ENCODE data around the gene BUB3.
"Not testable (repeated sequence)": the region's sequence is repeated elsewhere in the genome, so short reads cannot be mapped to it uniquely, and the experiment has no call there.

BUB3 gene

GRCh38 chr10:123153486-123154091 is 613 bp upstream of the BUB3 start:
- DNase-seq (ENCODE audit: low read depth in 2 of 3, low spot score in 1 of 3) = no peak

- no peak for DNase-seq (ENCODE audit: low read depth in 2 of 3, low spot score in 1 of 3)
These were observed 706 bp downstream of the BUB3 start for GRCh38 chr10:123154711-123155505.

GRCh38 chr10:123156078-123156477 is 1.9 kb downstream of the BUB3 start:
- no peak for DNase-seq (ENCODE audit: low read depth in 2 of 3, low spot score in 1 of 3)

- no peak for DNase-seq (ENCODE audit: low read depth in 2 of 3, low spot score in 1 of 3)
These were observed 3.0 kb downstream of the BUB3 start for GRCh38 chr10:123157210-123157609.

- DNase-seq (ENCODE audit: low read depth in 2 of 3, low spot score in 1 of 3) = no peak
These were observed 4.5 kb downstream of the BUB3 start for GRCh38 chr10:123158682-123159081.

- DNase-seq (ENCODE audit: low read depth in 2 of 3, low spot score in 1 of 3) = no peak
These were observed 6.2 kb downstream of the BUB3 start for GRCh38 chr10:123160311-123160980.

GRCh38 chr10:123164319-123164718 is 10.1 kb downstream of the BUB3 start:
- no peak for DNase-seq (ENCODE audit: low read depth in 2 of 3, low spot score in 1 of 3)

GRCh38 chr10:123165445-123166072 is 11.4 kb downstream of the BUB3 start:
- no peak for DNase-seq (ENCODE audit: low read depth in 2 of 3, low spot score in 1 of 3)

- no peak for DNase-seq (ENCODE audit: low read depth in 2 of 3, low spot score in 1 of 3)
These were observed 12.4 kb downstream of the BUB3 start for GRCh38 chr10:123166618-123167017.

GRCh38 chr10:123170961-123171360 is 16.8 kb downstream of the BUB3 start:
- no peak for DNase-seq (ENCODE audit: low read depth in 2 of 3, low spot score in 1 of 3)

- not testable (repeated sequence) for DNase-seq (ENCODE audit: low read depth in 2 of 3, low spot score in 1 of 3)
These were observed 17.4 kb downstream of the BUB3 start for GRCh38 chr10:123171616-123172015.

- no peak for DNase-seq (ENCODE audit: low read depth in 2 of 3, low spot score in 1 of 3)
These were observed 21.5 kb downstream of the BUB3 start for GRCh38 chr10:123175389-123176387.

- not testable (repeated sequence) for DNase-seq (ENCODE audit: low read depth in 2 of 3, low spot score in 1 of 3)
These were observed 24.2 kb downstream of the BUB3 start for GRCh38 chr10:123178390-123178789.

GRCh38 chr10:123180101-123181090 is 26.2 kb downstream of the BUB3 start:
- DNase-seq (ENCODE audit: low read depth in 2 of 3, low spot score in 1 of 3) = no peak

GRCh38 chr10:123183724-123184123 is 29.5 kb downstream of the BUB3 start:
- no peak for DNase-seq (ENCODE audit: low read depth in 2 of 3, low spot score in 1 of 3)

GRCh38 chr10:123187781-123188180 is 33.6 kb downstream of the BUB3 start:
- DNase-seq (ENCODE audit: low read depth in 2 of 3, low spot score in 1 of 3) = no peak

- DNase-seq (ENCODE audit: low read depth in 2 of 3, low spot score in 1 of 3) = no peak
These were observed 37.7 kb downstream of the BUB3 start for GRCh38 chr10:123191886-123192285.

- no peak for DNase-seq (ENCODE audit: low read depth in 2 of 3, low spot score in 1 of 3)
These were observed 39.9 kb downstream of the BUB3 start for GRCh38 chr10:123194056-123194455.

GRCh38 chr10:123200531-123200930 is 46.3 kb downstream of the BUB3 start:
- no peak for DNase-seq (ENCODE audit: low read depth in 2 of 3, low spot score in 1 of 3)

Measured in stimulated activated CD4-positive, alpha-beta T cell treated with anti-CD3 and anti-CD28 coated beads, Interleukin-12 subunit alpha, Interleukin-12 subunit beta, amount 100 ng/mL, for 48 hours (primary cell).